Testis (tissue), 2 donors: ENCODE data around the gene ATP2B2.

Experiments
- CTCF ChIP-seq, 3 experiments: fragments of 450-650 bp in 2 of 3; fragments of 200-600 bp in 1 of 3; sonication (generic) in 1 of 3; IDR thresholded peaks; one replicate each; pipeline ENCODE4 v1.5.1; 2016 to 2019; ENCODE audit warnings: antibody characterized with exemption in 3 of 3, mild to moderate bottlenecking in 2 of 3, moderate library complexity in 1 of 3
- POLR2A ChIP-seq: fragments of 450-650 bp; IDR thresholded peaks from one replicate; pipeline ENCODE4 v1.6.1; 2017; ENCODE audit warnings: antibody characterized with exemption, mild to moderate bottlenecking, moderate library complexity

GRCh38 chr3:10523561-10523960, 18.2 kb upstream of the ATP2B2 start:
- TF ChIP-seq CTCF (IDR thresholded peaks at IDR 0.05) = no peak
- no peak for TF ChIP-seq POLR2A
